B cell (primary cell): ENCODE data around the gene GNA12.

Experiments
- EZH2 ChIP-seq: IDR thresholded peaks from 2 replicates; pipeline ENCODE4 v1.6.1; 2012; ENCODE audit warnings: borderline replicate concordance, low read depth, mild to moderate bottlenecking, moderate library complexity, low read length; ENCODE audit not compliant: insufficient read depth, poor library complexity, severe bottlenecking
- TF ChIP-seq, protein P1 (sequence below): fragments of 200-600 bp; IDR thresholded peaks from one replicate; pipeline ENCODE4 v1.8.0; 2022; ENCODE audit warnings: antibody characterized with exemption, mild to moderate bottlenecking

DNA sequence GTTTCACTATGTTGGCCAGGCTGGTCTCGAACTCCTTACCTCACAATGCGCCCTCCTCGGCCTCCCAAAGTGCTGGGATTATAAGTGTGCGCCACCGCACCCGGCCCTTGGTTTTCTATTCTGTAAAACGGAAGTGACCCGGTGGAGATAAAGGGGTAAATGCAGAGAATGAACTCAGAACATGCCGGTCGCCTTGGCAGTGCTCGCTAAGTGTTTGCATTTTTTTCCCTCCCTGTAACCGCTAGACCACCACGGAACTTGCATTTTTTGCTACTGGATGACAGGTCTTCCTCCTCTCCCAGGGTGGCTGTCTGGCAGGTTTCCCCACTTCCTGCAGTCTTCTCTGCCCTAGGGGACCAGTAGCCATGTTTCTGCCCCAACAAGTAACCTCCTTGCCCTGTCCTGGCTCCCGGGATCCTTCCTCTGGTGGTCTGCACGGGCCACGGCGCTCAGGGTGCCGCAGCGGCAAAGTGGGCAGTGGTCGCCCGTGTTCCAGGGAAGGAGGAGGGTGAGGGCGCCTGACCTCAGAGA lies 18.8 kb upstream of the GNA12 start:
- TF ChIP-seq EZH2 = no peak
- TF ChIP-seq, protein P1, sequence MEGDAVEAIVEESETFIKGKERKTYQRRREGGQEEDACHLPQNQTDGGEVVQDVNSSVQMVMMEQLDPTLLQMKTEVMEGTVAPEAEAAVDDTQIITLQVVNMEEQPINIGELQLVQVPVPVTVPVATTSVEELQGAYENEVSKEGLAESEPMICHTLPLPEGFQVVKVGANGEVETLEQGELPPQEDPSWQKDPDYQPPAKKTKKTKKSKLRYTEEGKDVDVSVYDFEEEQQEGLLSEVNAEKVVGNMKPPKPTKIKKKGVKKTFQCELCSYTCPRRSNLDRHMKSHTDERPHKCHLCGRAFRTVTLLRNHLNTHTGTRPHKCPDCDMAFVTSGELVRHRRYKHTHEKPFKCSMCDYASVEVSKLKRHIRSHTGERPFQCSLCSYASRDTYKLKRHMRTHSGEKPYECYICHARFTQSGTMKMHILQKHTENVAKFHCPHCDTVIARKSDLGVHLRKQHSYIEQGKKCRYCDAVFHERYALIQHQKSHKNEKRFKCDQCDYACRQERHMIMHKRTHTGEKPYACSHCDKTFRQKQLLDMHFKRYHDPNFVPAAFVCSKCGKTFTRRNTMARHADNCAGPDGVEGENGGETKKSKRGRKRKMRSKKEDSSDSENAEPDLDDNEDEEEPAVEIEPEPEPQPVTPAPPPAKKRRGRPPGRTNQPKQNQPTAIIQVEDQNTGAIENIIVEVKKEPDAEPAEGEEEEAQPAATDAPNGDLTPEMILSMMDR = no peak
